Keratinocyte (primary cell): ENCODE measurements around the gene MFSD2A. TPM values are rescaled to one million over a fixed set of nuclear protein-coding genes. Genes with fewer than 3 reads are reported as not detected.

Experiments
- DNase-seq: peaks from one replicate; pipeline ENCODE4 v3.0.0-alpha.2; 2011; ENCODE audit warnings: low read depth, missing footprints, low spot score
- FAIRE-seq: peaks from 2 replicates; lab custom pipeline; 2011; peaks lifted over from hg19 to GRCh38; lab: Jason Lieb, UNC
- H2AFZ ChIP-seq: 2 replicates; pipeline ENCODE4 v1.6.0; 2012; ENCODE audit warnings: low read length, control low read depth, inconsistent platforms; ENCODE audit not compliant: control insufficient read depth
- H3K27ac ChIP-seq: 2 replicates; pipeline ENCODE4 v1.5.1; 2011; ENCODE audit warnings: low read length; ENCODE audit not compliant: control insufficient read depth, insufficient read depth
- H3K27me3 ChIP-seq: 3 replicates; pipeline ENCODE4 v1.6.0; 2011; ENCODE audit warnings: low read length; ENCODE audit not compliant: control insufficient read depth, insufficient read depth; ENCODE audit errors: extremely low read depth
- H3K36me3 ChIP-seq, 2 experiments: 2 replicates in 1 of 2; 3 replicates in 1 of 2; pipeline ENCODE4 v1.5.1; 2011; ENCODE audit warnings: low read length in 2 of 2, mild to moderate bottlenecking in 1 of 2; ENCODE audit not compliant: control insufficient read depth in 2 of 2, insufficient read depth in 2 of 2; ENCODE audit errors: extremely low read depth in 1 of 2
- H3K4me1 ChIP-seq: 3 replicates; pipeline ENCODE4 v1.5.1; 2011; ENCODE audit warnings: low read length; ENCODE audit not compliant: control insufficient read depth, insufficient read depth; ENCODE audit errors: extremely low read depth
- H3K4me2 ChIP-seq: 3 replicates; pipeline ENCODE4 v1.6.0; 2011; ENCODE audit warnings: low read depth, low read length; ENCODE audit not compliant: control insufficient read depth, insufficient read depth; ENCODE audit errors: extremely low read depth
- H3K4me3 ChIP-seq, 3 experiments: fragments of 200-600 bp in 1 of 3; sonication (generic) in 1 of 3; 2 replicates in 2 of 3; 3 replicates in 1 of 3; pipeline ENCODE4 v1.5.1; 2011 to 2016; ENCODE audit warnings: low read length in 3 of 3, mild to moderate bottlenecking in 3 of 3, control low read depth in 2 of 3, inconsistent platforms in 1 of 3, low read depth in 1 of 3, mixed read lengths in 1 of 3, mixed run types in 1 of 3, moderate library complexity in 1 of 3; ENCODE audit not compliant: control insufficient read depth in 2 of 3, insufficient read depth in 2 of 3; ENCODE audit errors: extremely low read depth in 1 of 3
- H3K79me2 ChIP-seq: 2 replicates; pipeline ENCODE4 v1.6.0; 2012; ENCODE audit warnings: low read length; ENCODE audit not compliant: control insufficient read depth, insufficient read depth
- H3K9ac ChIP-seq: 3 replicates; pipeline ENCODE4 v1.6.0; 2011; ENCODE audit warnings: low read length; ENCODE audit not compliant: control insufficient read depth, insufficient read depth; ENCODE audit errors: extremely low read depth
- H3K9me1 ChIP-seq: 3 replicates; pipeline ENCODE4 v1.6.0; 2011; ENCODE audit warnings: low read length; ENCODE audit not compliant: control insufficient read depth, insufficient read depth; ENCODE audit errors: extremely low read depth
- H3K9me3 ChIP-seq: 2 replicates; pipeline ENCODE4 v1.5.1; 2012; ENCODE audit warnings: low read depth, low read length; ENCODE audit not compliant: control insufficient read depth
- H4K20me1 ChIP-seq: 3 replicates; pipeline ENCODE4 v1.6.0; 2011; ENCODE audit warnings: low read length; ENCODE audit not compliant: control insufficient read depth, insufficient read depth; ENCODE audit errors: extremely low read depth
- EZH2 ChIP-seq: IDR thresholded peaks from one replicate; pipeline ENCODE4 v1.6.1; 2012; ENCODE audit warnings: inconsistent platforms, mild to moderate bottlenecking, low read length, moderate library complexity
- dilution Hi-C: fragments of 300-500 bp; cut with MboI; formaldehyde crosslinking; loops from one replicate; pipeline ENCODE4 v1.7.0; 2020; ENCODE audit warnings: low sequenced_read_pairs; ENCODE audit not compliant: extremely low pct_ligation_motif_present
- polyA plus RNA-seq, 5 experiments: library from polyadenylated mRNA; depleted of rRNA in 3 of 5; stranded (reverse) in 3 of 5; stranded (forward) in 1 of 5; unstranded in 1 of 5; fragments of >200 nt; gene quantifications; 1 replicate in 1 of 5; 2 replicates in 3 of 5; 3 replicates in 1 of 5; pipeline versions ENCODE4 v1.2.1 to v1.2.3, GENCODE V29; 2011 to 2012; ENCODE audit warnings: missing spikeins in 2 of 5, low read depth in 1 of 5, low replicate concordance in 1 of 5
- TF ChIP-seq, protein P1 (sequence below), 3 experiments: IDR thresholded peaks in 1 of 3; conservative IDR thresholded peaks in 1 of 3; optimal IDR thresholded peaks in 1 of 3; 2 replicates in 2 of 3; 3 replicates in 1 of 3; pipeline versions ENCODE3 to v1.5.1; 2011; ENCODE audit warnings: low read length in 3 of 3, mild to moderate bottlenecking in 3 of 3, moderate library complexity in 2 of 3, control low read depth in 1 of 3, inconsistent platforms in 1 of 3; ENCODE audit not compliant: insufficient read depth in 2 of 3; ENCODE audit errors: extremely low read depth in 1 of 3

The MFSD2A gene
- polyA plus RNA-seq, 1 donor (not counting 4 experiments of a cell fraction or from before 2014, with no cell fraction given): 50.1 TPM

- TF ChIP-seq, protein P1, sequence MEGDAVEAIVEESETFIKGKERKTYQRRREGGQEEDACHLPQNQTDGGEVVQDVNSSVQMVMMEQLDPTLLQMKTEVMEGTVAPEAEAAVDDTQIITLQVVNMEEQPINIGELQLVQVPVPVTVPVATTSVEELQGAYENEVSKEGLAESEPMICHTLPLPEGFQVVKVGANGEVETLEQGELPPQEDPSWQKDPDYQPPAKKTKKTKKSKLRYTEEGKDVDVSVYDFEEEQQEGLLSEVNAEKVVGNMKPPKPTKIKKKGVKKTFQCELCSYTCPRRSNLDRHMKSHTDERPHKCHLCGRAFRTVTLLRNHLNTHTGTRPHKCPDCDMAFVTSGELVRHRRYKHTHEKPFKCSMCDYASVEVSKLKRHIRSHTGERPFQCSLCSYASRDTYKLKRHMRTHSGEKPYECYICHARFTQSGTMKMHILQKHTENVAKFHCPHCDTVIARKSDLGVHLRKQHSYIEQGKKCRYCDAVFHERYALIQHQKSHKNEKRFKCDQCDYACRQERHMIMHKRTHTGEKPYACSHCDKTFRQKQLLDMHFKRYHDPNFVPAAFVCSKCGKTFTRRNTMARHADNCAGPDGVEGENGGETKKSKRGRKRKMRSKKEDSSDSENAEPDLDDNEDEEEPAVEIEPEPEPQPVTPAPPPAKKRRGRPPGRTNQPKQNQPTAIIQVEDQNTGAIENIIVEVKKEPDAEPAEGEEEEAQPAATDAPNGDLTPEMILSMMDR (optimal IDR thresholded peaks at IDR 0.05 in 1 of 3, IDR thresholded peaks at IDR 0.05 in 1 of 3, conservative IDR thresholded peaks at IDR 0.05 in 1 of 3; ENCODE audit: extremely low read depth in 1 of 3, insufficient read depth in 2 of 3, low read length in 3 of 3): no peak
- TF ChIP-seq EZH2: no peak
- FAIRE-seq (peak; percentile 99), DNase-seq (peak; percentile 97)
- peak overlapping the region; percentile 86 for H3K27ac ChIP-seq
- H3K27me3 ChIP-seq: no peaks in the 10 kb centered on the region
- H3K79me2 ChIP-seq: no peaks in the 10 kb centered on the region
- H4K20me1 ChIP-seq: no peaks in the 10 kb centered on the region
- peaks cover 18% of the 10 kb centered on the region for H3K4me1 ChIP-seq
- H3K9me3 ChIP-seq: no peaks in the 10 kb centered on the region
- peak overlapping the region in 2 of 3 experiments; percentile 30 to 40 for H3K4me3 ChIP-seq
- H3K9ac ChIP-seq: peak overlapping the region; percentile 52
- H2AFZ ChIP-seq: peak overlapping the region; percentile 63
- no peaks in the 10 kb centered on the region for H3K36me3 ChIP-seq
- dilution Hi-C loops: no loop called here
- no peaks in the 10 kb centered on the region for H3K9me1 ChIP-seq
- H3K4me2 ChIP-seq: peak overlapping the region; percentile 75
These were observed 20.7 kb upstream of the MFSD2A start for GRCh38 chr1:39933956-39934941.

DNA sequence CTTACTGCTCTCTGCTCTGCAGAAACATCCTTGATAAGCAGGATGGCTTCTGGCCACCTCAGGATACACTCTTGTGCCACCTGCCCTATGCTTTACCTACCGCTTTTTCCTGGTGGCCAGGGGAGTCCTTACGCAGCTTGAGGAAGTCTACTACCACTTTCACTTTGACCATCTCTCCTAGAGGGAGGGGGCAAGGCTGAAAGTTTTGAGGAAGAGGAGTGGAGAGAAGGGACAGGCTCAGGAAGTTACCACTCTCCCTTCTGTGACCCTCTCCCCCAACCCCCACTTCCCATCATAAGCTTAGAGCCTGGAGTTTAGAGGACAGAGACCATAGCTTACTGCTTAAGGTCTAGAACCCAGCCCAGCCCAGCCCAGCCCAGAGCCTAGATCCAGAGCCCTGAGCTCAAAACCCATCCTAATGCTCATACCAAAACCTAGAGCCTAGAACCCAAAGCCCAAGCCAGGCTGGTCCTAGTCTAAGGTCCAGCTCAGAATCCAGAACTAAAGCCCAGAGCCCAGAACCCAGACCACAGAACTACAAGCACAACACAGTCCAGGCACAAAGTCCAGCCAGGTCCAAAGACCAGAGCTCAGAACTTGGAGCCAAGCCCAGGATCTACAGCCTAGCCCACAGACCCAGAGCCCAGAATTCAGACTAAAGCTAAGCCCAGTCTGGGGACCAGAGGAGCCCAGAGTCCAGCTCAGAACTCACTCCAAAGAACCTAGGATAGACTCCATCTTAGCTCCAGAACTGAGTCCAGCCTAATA lies 18.0 kb upstream of the MFSD2A start:
- Histone ChIP-seq H3K4me2 (no peak overlapping the region), H3K4me1 (peaks cover 32% of the 10 kb centered on the region), H3K36me3 (no peaks in the 10 kb centered on the region), H3K27me3 (no peaks in the 10 kb centered on the region), H2AFZ (no peak overlapping the region), H4K20me1 (no peaks in the 10 kb centered on the region), H3K79me2 (no peaks in the 10 kb centered on the region), H3K9me1 (no peaks in the 10 kb centered on the region), H3K4me3 (no peak overlapping the region), H3K9ac (no peak overlapping the region), H3K27ac (no peak overlapping the region), H3K9me3 (no peaks in the 10 kb centered on the region)
- FAIRE-seq (no peak), DNase-seq (no peak)
- TF ChIP-seq EZH2: no peak
- TF ChIP-seq, protein P1 (optimal IDR thresholded peaks at IDR 0.05 in 1 of 3, IDR thresholded peaks at IDR 0.05 in 1 of 3, conservative IDR thresholded peaks at IDR 0.05 in 1 of 3; ENCODE audit: extremely low read depth in 1 of 3, insufficient read depth in 2 of 3, low read length in 3 of 3): no peak
- dilution Hi-C loops: no loop called here
